NCI-H128 (cell line): ENCODE results near the gene DIAPH1.

Source experiments
- DNase-seq: peaks from one replicate; lab custom pipeline; 2025; ENCODE audit not compliant: unreplicated experiment; lab: John Stamatoyannopoulos, UW

The DIAPH1 gene

GRCh38 chr5:141485321-141486055, 133.3 kb downstream of the DIAPH1 start:
- no peak for DNase-seq

GRCh38 chr5:141484641-141485311, 134.0 kb downstream of the DIAPH1 start, which contains the start of gene PCDHGC4:
Gene PCDHGC4, plus strand, starts transcription at chr5:141485030. Its CDS starts 144 bp downstream, at chr5:141485174.
- DNase-seq: no peak

- no peak for DNase-seq
Observed at GRCh38 chr5:141484310-141484640, 134.5 kb downstream of the DIAPH1 start.

GRCh38 chr5:141483902-141484301, 134.9 kb downstream of the DIAPH1 start:
- DNase-seq: peak; percentile 15

- no peak for DNase-seq
Observed at GRCh38 chr5:141479776-141480175, 139.0 kb downstream of the DIAPH1 start.

GRCh38 chr5:141478321-141478945, 140.4 kb downstream of the DIAPH1 start:
- no peak for DNase-seq

- DNase-seq: no peak
Observed at GRCh38 chr5:141477815-141478214, 141.0 kb downstream of the DIAPH1 start.

GRCh38 chr5:141477044-141477575, 141.7 kb downstream of the DIAPH1 start:
- no peak for DNase-seq

- no peak for DNase-seq
Observed at GRCh38 chr5:141476132-141476911, 142.5 kb downstream of the DIAPH1 start.

- DNase-seq: peak; percentile 14
Observed at GRCh38 chr5:141475625-141476131, 143.1 kb downstream of the DIAPH1 start, which contains the start of gene PCDHGC3. Gene PCDHGC3, plus strand, starts transcription at chr5:141475966. Its CDS starts 151 bp downstream, at chr5:141476117.

- DNase-seq: no peak
Observed at GRCh38 chr5:141465351-141465750, 153.4 kb downstream of the DIAPH1 start.
